ENCODE measurements around the gene LACRT.

GRCh38 chr12:54661048-54661447 lies 26.4 kb upstream of the LACRT start:
- TF ChIP-seq POLR2A (IDR thresholded peaks at IDR 0.05), result no peak
- TF ChIP-seq CTCF (IDR thresholded peaks at IDR 0.05), result no peak

Measured in breast epithelium (tissue), 3 donors.